HEK293 (cell line): ENCODE measurements around the gene KITLG.

Experiments
- ZNF184 ChIP-seq: fragments of 450-650 bp; IDR thresholded peaks from 2 replicates; pipeline ENCODE4 v1.5.1; 2018; ENCODE audit warnings: missing biosample characterization, mild to moderate bottlenecking, missing genetic modification characterization
- ZNF274 ChIP-seq, 2 experiments: fragments of 200-500 bp in 1 of 2; fragments of 450-650 bp in 1 of 2; sonication (Bioruptor generic) in 1 of 2; formaldehyde crosslinking in 1 of 2; IDR thresholded peaks; 2 replicates each; pipeline versions ENCODE4 v1.5.1 to v1.6.1; 2014 to 2016; ENCODE audit warnings: borderline replicate concordance in 1 of 2, inconsistent platforms in 1 of 2, low read length in 1 of 2, missing biosample characterization in 1 of 2, missing genetic modification characterization in 1 of 2
- ZNF394 ChIP-seq: fragments of 450-650 bp; formaldehyde crosslinking; IDR thresholded peaks from 2 replicates; pipeline ENCODE4 v1.5.1; 2016; ENCODE audit warnings: missing biosample characterization, missing genetic modification characterization, mild to moderate bottlenecking, moderate library complexity, borderline replicate concordance
- ZNF548 ChIP-seq: fragments of 450-650 bp; formaldehyde crosslinking; IDR thresholded peaks from 2 replicates; pipeline ENCODE4 v1.5.1; 2016; ENCODE audit warnings: missing biosample characterization, missing genetic modification characterization
- ZNF623 ChIP-seq: fragments of 450-650 bp; formaldehyde crosslinking; IDR thresholded peaks from 2 replicates; pipeline ENCODE4 v1.5.1; 2016; ENCODE audit warnings: missing biosample characterization, missing genetic modification characterization
- TF ChIP-seq, protein P1 (sequence below): fragments of 450-650 bp; formaldehyde crosslinking; IDR thresholded peaks from 2 replicates; pipeline ENCODE4 v1.5.1; 2016; ENCODE audit warnings: missing biosample characterization, missing genetic modification characterization
- TF ChIP-seq, protein P2 (sequence below): fragments of 450-650 bp; formaldehyde crosslinking; IDR thresholded peaks from 2 replicates; pipeline ENCODE4 v1.5.1; 2016; ENCODE audit warnings: missing biosample characterization, missing genetic modification characterization

KITLG gene

DNA sequence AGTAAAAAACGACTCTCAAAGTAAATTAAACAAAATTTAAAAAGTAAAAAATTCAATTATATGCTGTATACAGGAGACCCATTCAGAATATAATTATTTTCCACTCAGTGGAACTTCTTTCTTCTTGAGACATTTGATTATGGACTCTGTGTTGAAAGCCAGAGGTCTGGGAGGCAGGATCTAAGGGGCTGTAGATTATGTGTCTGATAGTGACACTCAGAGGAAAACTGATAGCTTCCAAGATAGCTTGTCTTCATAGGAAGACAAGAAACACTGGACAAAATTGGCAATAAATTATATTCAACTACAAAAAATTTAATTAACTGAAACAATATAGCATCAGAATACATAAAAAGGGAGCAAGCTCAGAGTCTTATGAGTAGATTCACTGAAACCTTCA, 135.8 kb downstream of the KITLG start (continued):
- TF ChIP-seq, protein P1, sequence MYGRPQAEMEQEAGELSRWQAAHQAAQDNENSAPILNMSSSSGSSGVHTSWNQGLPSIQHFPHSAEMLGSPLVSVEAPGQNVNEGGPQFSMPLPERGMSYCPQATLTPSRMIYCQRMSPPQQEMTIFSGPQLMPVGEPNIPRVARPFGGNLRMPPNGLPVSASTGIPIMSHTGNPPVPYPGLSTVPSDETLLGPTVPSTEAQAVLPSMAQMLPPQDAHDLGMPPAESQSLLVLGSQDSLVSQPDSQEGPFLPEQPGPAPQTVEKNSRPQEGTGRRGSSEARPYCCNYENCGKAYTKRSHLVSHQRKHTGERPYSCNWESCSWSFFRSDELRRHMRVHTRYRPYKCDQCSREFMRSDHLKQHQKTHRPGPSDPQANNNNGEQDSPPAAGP (tag by site-specific recombination), result no peak
- no peak for TF ChIP-seq ZNF184
- TF ChIP-seq ZNF394 (tag by site-specific recombination), result no peak
- no peak for TF ChIP-seq ZNF623 (tag by site-specific recombination)
- TF ChIP-seq, protein P2, sequence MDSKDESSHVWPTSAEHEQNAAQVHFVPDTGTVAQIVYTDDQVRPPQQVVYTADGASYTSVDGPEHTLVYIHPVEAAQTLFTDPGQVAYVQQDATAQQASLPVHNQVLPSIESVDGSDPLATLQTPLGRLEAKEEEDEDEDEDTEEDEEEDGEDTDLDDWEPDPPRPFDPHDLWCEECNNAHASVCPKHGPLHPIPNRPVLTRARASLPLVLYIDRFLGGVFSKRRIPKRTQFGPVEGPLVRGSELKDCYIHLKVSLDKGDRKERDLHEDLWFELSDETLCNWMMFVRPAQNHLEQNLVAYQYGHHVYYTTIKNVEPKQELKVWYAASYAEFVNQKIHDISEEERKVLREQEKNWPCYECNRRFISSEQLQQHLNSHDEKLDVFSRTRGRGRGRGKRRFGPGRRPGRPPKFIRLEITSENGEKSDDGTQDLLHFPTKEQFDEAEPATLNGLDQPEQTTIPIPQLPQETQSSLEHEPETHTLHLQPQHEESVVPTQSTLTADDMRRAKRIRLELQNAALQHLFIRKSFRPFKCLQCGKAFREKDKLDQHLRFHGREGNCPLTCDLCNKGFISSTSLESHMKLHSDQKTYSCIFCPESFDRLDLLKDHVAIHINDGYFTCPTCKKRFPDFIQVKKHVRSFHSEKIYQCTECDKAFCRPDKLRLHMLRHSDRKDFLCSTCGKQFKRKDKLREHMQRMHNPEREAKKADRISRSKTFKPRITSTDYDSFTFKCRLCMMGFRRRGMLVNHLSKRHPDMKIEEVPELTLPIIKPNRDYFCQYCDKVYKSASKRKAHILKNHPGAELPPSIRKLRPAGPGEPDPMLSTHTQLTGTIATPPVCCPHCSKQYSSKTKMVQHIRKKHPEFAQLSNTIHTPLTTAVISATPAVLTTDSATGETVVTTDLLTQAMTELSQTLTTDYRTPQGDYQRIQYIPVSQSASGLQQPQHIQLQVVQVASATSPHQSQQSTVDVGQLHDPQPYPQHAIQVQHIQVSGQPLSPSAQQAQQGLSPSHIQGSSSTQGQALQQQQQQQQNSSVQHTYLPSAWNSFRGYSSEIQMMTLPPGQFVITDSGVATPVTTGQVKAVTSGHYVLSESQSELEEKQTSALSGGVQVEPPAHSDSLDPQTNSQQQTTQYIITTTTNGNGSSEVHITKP (tag by site-specific recombination), result no peak
- no peak for TF ChIP-seq ZNF274 (IDR thresholded peaks at IDR 0.05; ENCODE audit: low read length)
- TF ChIP-seq ZNF274 (tag by site-specific recombination; IDR thresholded peaks at IDR 0.05; ENCODE audit: borderline replicate concordance), result no peak
- TF ChIP-seq ZNF548 (tag by site-specific recombination), result no peak
- TF ChIP-seq, all 188 proteins: peak for 0
